GM12891 (cell line): Measurements from ENCODE around the gene STK32A.

ENCODE experiments used
- PAX5 ChIP-seq: IDR thresholded peaks from 2 replicates; pipeline ENCODE4 v1.6.1; 2011; ENCODE audit warnings: low read length, moderate library complexity, mild to moderate bottlenecking; ENCODE audit not compliant: insufficient read depth, severe bottlenecking
- POLR2A ChIP-seq: IDR thresholded peaks from 2 replicates; pipeline ENCODE4 v1.6.1; 2011; ENCODE audit warnings: low read depth, low read length, control low read depth
- POLR2AphosphoS5 ChIP-seq: IDR thresholded peaks from 2 replicates; pipeline ENCODE4 v1.6.1; 2011; ENCODE audit warnings: low read depth, low read length, control low read depth
- SPI1 ChIP-seq: IDR thresholded peaks from 2 replicates; pipeline ENCODE4 v1.6.1; 2011; ENCODE audit warnings: low read depth, low read length, control low read depth

- TF ChIP-seq SPI1 = no peak
- TF ChIP-seq POLR2A = no peak
- TF ChIP-seq POLR2AphosphoS5 = no peak
- no peak for TF ChIP-seq PAX5
Observed at GRCh38 chr5:147387109-147387508, 152.3 kb downstream of the STK32A start.
